ENCODE data around the gene KRTAP21-2.
"Not testable (repeated sequence)": the region's sequence is repeated elsewhere in the genome, so short reads cannot be mapped to it uniquely, and the experiment has no call there.

Gene KRTAP21-2

DNA sequence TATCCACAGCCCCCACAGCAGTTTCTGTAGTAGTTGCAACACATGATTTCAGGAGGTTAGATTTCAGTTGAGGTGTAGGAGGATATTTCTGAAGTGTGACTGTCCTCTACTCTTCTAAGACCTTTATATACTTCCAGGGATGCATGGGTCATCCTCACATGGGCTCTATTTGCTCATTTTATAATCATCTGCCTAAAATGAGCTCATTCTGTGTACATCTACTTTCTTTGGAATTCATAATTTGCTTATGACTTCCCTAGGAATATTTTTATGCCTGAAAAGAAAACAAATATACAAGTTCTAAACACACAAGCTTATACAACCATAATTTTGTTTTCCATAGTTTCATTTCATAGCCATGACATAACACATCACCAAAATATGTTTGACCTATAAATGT, at the start of gene KRTAP21-2:
TSS of gene KRTAP21-2 (minus strand) at position 101 of the 400 bp plus-strand sequence. CDS start at position 44, 57 bp downstream.
- no peak within 1 kb of the TSS for H2AFZ ChIP-seq (ENCODE audit: low read depth, low read length)
- no peaks in the 10 kb centered on the region for H3K36me3 ChIP-seq (ENCODE audit: insufficient read depth, low read length)
- no peaks in the 10 kb centered on the region for H3K4me1 ChIP-seq (ENCODE audit: insufficient read depth, low read length)
- no peaks in the 10 kb centered on the region for H3K9me3 ChIP-seq (ENCODE audit: low read length)
- H3K27me3 ChIP-seq (ENCODE audit: insufficient read depth, low read length): no peaks in the 10 kb centered on the region
- no peak within 1 kb of the TSS for H3K4me3 ChIP-seq (ENCODE audit: low read length)

DNA sequence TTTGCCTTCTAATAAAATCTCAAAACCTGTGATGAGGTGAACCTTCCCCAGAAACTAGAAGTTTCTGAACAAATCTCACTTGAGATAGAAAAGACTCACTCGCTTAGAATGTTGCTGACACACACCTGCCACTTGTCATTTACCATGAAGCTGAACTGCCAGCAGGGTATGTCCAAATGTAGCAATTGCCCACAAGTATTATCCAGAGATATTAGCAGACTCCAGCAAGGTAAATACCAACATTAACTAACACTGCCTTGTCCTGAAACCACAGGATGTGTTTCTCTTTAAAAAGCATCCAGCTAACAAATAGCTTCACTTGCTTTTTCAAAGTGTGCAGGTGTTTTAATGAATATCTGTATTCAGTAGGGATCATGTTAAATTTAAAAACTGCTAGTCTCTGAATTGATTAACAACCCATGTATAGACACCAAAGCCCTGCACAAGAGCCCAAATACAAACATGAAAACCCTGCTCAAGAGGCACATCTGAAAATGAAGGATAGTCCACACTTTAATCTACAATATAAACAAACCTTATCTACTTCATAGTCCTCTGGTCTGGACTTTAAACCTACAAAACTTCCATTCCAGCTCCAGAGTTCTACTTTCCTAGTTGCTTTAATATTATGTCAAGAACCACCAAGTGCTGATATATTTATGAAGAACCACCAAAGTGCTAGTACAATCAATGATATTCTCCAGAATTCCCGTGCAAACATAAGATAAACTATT, 46.7 kb upstream of the KRTAP21-2 start:
- H3K4me3 ChIP-seq (ENCODE audit: low read length): no peak overlapping the region
- no peaks in the 10 kb centered on the region for H3K4me1 ChIP-seq (ENCODE audit: insufficient read depth, low read length)
- H3K27me3 ChIP-seq (ENCODE audit: insufficient read depth, low read length): no peaks in the 10 kb centered on the region
- H2AFZ ChIP-seq (ENCODE audit: low read depth, low read length): no peak overlapping the region
- no peaks in the 10 kb centered on the region for H3K36me3 ChIP-seq (ENCODE audit: insufficient read depth, low read length)
- H3K9me3 ChIP-seq (ENCODE audit: low read length): no peaks in the 10 kb centered on the region

DNA sequence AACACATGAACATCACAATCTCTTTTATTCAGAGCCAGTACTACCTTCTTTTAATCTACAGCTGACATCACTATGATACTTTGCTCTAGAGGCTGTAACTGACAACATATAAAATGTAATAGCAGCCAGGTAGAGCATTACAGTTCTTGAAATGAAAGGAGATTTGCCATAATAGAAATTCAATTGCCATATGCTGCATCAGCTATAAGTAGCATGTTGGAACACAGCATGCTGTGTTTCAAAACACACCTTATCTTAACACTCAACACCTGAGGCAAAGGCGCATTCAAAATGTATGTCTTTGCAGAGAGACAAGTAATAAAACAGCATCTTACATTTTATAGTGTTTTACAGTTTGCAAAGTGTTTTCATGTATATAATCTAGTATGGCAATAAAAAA, 32.2 kb upstream of the KRTAP21-2 start:
- no peaks in the 10 kb centered on the region for H3K36me3 ChIP-seq (ENCODE audit: insufficient read depth, low read length)
- H3K4me3 ChIP-seq (ENCODE audit: low read length): no peak overlapping the region
- H3K27me3 ChIP-seq (ENCODE audit: insufficient read depth, low read length): peaks cover 5% of the 10 kb centered on the region
- H3K4me1 ChIP-seq (ENCODE audit: insufficient read depth, low read length): no peaks in the 10 kb centered on the region
- H2AFZ ChIP-seq (ENCODE audit: low read depth, low read length): no peak overlapping the region
- no peaks in the 10 kb centered on the region for H3K9me3 ChIP-seq (ENCODE audit: low read length)

DNA sequence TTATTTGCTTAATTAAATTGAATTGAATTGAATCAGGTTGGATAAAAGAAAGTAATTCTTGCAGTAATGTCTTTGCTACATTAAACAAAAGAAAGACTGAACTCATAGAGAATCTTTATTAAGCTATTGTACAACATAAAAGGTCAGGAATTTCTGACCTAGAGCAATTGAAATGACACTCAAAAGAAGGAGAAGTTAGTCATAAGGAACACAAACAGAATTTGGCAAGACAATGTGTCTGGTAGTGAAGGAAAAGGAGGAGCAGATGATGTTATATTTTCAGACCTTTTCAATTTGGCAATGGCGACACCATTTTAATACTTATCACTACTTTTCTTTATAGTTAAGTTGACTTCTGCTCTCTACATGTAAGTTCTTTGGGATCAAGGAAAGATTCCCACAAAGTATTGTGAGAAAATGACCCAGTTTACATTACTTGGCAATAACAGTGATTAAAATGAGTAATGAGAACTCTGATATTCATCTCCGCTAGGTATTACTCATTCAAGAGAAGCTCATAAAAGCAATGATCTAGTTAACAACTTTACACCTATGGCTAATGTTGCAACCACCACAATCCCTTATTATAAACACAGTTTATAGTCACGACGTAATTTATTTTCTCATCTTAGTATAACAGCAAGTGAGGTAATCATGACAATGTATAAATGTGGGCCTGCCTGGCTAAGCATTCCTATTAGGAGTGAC, 22.8 kb upstream of the KRTAP21-2 start:
- no peaks in the 10 kb centered on the region for H3K4me1 ChIP-seq (ENCODE audit: insufficient read depth, low read length)
- no peaks in the 10 kb centered on the region for H3K9me3 ChIP-seq (ENCODE audit: low read length)
- no peaks in the 10 kb centered on the region for H3K36me3 ChIP-seq (ENCODE audit: insufficient read depth, low read length)
- no peak overlapping the region for H2AFZ ChIP-seq (ENCODE audit: low read depth, low read length)
- H3K4me3 ChIP-seq (ENCODE audit: low read length): no peak overlapping the region
- no peaks in the 10 kb centered on the region for H3K27me3 ChIP-seq (ENCODE audit: insufficient read depth, low read length)

DNA sequence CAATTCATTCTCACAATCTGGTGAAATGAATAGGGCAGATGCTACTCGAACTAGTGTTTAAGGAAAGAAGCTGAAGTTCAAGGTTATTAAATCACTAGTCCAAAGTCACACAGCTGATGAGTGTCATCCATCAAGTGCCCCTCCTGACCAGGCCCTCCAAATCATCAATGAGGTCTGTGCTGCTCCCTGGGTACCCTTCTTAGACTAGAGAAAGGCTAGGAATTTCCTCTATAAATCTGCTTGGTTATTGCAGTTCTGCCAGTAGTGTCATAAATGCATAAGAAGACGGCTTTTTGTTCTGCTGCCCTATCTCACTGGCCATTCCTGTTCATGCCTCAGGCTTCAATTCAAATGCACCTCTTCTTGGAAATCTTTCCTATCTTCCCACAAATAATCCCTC, 13.7 kb upstream of the KRTAP21-2 start:
- no peaks in the 10 kb centered on the region for H3K27me3 ChIP-seq (ENCODE audit: insufficient read depth, low read length)
- no peaks in the 10 kb centered on the region for H3K4me1 ChIP-seq (ENCODE audit: insufficient read depth, low read length)
- H2AFZ ChIP-seq (ENCODE audit: low read depth, low read length): no peak overlapping the region
- no peak overlapping the region for H3K4me3 ChIP-seq (ENCODE audit: low read length)
- no peaks in the 10 kb centered on the region for H3K36me3 ChIP-seq (ENCODE audit: insufficient read depth, low read length)
- H3K9me3 ChIP-seq (ENCODE audit: low read length): no peaks in the 10 kb centered on the region

DNA sequence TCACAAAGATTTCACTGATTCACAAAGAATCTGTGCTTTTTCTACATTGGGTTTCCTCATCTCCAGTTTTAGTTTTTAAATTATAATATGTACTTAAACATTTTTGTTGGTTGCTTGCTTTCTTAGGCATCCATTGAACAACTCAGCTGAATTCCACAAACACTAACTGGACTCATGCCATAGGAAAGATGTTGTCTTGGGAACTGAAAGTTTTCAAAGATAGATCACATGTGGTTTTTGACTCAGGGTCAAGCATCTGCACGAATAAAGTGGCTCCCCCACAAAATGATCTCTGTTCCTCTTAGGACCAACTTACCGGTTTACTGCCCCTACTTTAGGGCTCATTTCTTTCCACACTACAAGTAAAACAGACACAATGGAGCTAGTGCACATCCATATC, 11.2 kb upstream of the KRTAP21-2 start:
- Histone ChIP-seq H3K27me3 (ENCODE audit: insufficient read depth, low read length) (no peaks in the 10 kb centered on the region), H3K4me1 (ENCODE audit: insufficient read depth, low read length) (no peaks in the 10 kb centered on the region), H3K36me3 (ENCODE audit: insufficient read depth, low read length) (no peaks in the 10 kb centered on the region), H3K4me3 (ENCODE audit: low read length) (no peak overlapping the region), H3K9me3 (ENCODE audit: low read length) (no peaks in the 10 kb centered on the region), H2AFZ (ENCODE audit: low read depth, low read length) (no peak overlapping the region)

DNA sequence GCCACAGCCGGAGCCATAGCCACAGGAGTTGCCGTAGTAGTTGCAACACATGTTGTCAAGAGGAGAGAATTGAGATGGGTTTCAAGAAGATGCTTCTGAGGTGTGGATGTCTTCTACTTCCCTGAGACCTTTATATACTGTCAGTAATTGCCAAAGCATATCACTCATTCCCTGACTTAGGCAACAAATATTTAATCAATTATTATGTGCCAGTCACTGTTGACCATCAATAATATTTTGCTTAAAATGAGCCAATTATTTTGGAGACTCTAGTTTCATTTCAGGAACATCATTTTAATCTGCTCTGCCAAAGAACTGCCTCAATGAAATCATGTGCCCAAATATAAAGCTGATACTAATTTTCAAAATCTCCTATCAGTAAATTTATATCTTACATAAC, 8.3 kb upstream of the KRTAP21-2 start, which contains the start of gene KRTAP21-1:
TSS of gene KRTAP21-1 (minus strand) at position 101 of the 400 bp plus-strand sequence. CDS start at position 51, 50 bp downstream.
- H3K4me3 ChIP-seq (ENCODE audit: low read length); H3K27me3 ChIP-seq (ENCODE audit: insufficient read depth, low read length); H3K9me3 ChIP-seq (ENCODE audit: low read length); H3K36me3 ChIP-seq (ENCODE audit: insufficient read depth, low read length); H3K4me1 ChIP-seq (ENCODE audit: insufficient read depth, low read length); H2AFZ ChIP-seq (ENCODE audit: low read depth, low read length): not testable (repeated sequence)

DNA sequence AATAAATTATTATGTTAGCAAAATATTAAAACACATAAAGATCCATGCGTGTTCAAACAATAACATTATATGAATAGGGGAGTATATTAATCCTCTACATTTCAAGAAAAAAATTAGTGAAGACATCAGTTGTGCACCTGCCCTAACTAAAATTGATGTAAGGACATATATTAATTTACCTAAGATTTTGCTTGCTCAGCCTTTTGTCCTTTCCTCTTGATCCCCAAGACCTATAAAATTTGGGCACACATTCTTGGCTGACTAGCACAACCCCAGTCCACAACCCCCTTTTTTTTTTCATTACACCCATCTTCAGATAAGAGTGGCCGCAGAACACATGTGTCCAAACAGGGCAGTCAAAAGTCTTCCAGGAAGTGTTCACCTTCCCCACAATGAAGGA, 6.6 kb downstream of the KRTAP21-2 start:
- Histone ChIP-seq H3K36me3 (ENCODE audit: insufficient read depth, low read length) (no peaks in the 10 kb centered on the region), H3K27me3 (ENCODE audit: insufficient read depth, low read length) (no peaks in the 10 kb centered on the region), H3K4me3 (ENCODE audit: low read length) (no peak overlapping the region), H3K4me1 (ENCODE audit: insufficient read depth, low read length) (no peaks in the 10 kb centered on the region), H3K9me3 (ENCODE audit: low read length) (no peaks in the 10 kb centered on the region), H2AFZ (ENCODE audit: low read depth, low read length) (no peak overlapping the region)

DNA sequence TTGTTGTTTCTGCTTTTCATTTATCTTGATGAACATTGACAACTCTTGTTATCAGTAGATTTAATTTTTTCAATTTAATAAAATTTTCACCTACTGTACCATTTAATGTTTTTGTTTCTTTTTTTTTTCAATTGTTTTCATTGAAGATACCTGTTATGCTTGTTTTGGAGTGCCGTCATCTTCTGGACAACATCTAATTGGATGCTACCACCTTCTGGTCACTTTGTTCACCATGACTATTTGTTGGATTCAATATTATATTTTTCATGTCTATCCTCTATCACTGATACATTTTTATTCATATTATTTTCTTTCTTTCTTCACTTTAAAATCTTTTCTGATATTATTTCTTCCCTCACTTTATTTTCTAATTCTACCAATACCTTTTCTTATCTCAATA, 14.0 kb downstream of the KRTAP21-2 start:
- Histone ChIP-seq H3K4me3 (ENCODE audit: low read length) (no peak overlapping the region), H3K27me3 (ENCODE audit: insufficient read depth, low read length) (no peaks in the 10 kb centered on the region), H3K36me3 (ENCODE audit: insufficient read depth, low read length) (no peaks in the 10 kb centered on the region), H3K4me1 (ENCODE audit: insufficient read depth, low read length) (no peaks in the 10 kb centered on the region), H3K9me3 (ENCODE audit: low read length) (no peaks in the 10 kb centered on the region), H2AFZ (ENCODE audit: low read depth, low read length) (no peak overlapping the region)

DNA sequence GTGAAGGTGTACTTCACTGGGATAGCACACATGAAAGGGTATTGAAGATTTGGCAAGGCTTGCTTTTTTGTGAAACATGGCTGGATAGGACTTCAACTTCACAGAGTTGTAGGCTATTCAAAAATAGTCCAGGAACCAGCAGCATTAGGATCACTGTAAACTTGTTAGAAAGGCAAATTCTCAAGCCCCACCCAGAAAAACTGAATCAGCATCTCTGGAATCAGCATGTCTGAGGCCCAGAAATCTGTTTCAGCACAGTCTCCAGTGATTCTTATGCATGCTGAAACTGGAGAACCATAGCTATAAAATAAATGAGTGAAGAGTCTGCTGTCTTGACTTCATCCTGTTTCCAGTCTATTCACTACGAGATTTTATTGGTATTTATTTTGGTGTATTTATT, 20.3 kb downstream of the KRTAP21-2 start:
- no peaks in the 10 kb centered on the region for H3K27me3 ChIP-seq (ENCODE audit: insufficient read depth, low read length)
- H3K4me1 ChIP-seq (ENCODE audit: insufficient read depth, low read length): no peaks in the 10 kb centered on the region
- H3K9me3 ChIP-seq (ENCODE audit: low read length): no peaks in the 10 kb centered on the region
- no peak overlapping the region for H3K4me3 ChIP-seq (ENCODE audit: low read length)
- no peak overlapping the region for H2AFZ ChIP-seq (ENCODE audit: low read depth, low read length)
- no peaks in the 10 kb centered on the region for H3K36me3 ChIP-seq (ENCODE audit: insufficient read depth, low read length)

DNA sequence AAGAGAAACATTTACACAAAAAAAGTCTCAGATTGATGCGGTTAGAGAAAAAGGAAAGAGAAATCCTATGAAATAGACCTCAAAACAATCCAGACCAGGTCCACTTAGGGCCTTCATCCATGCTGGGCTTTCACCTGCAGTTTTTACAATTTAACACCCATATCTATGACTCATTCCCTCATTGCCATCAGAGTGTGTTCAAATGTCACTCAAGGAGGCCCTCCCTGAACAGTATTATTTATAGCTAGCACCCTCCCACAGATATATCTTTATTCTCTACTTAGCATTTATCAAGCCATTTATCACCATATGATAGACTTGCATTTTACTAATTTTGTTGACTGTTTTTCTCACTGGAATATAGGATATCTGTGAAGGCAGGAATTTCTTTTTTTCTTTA, 27.7 kb downstream of the KRTAP21-2 start:
- no peak overlapping the region for H3K4me3 ChIP-seq (ENCODE audit: low read length)
- no peaks in the 10 kb centered on the region for H3K27me3 ChIP-seq (ENCODE audit: insufficient read depth, low read length)
- H3K9me3 ChIP-seq (ENCODE audit: low read length): no peaks in the 10 kb centered on the region
- H3K36me3 ChIP-seq (ENCODE audit: insufficient read depth, low read length): no peaks in the 10 kb centered on the region
- H2AFZ ChIP-seq (ENCODE audit: low read depth, low read length): no peak overlapping the region
- no peaks in the 10 kb centered on the region for H3K4me1 ChIP-seq (ENCODE audit: insufficient read depth, low read length)

DNA sequence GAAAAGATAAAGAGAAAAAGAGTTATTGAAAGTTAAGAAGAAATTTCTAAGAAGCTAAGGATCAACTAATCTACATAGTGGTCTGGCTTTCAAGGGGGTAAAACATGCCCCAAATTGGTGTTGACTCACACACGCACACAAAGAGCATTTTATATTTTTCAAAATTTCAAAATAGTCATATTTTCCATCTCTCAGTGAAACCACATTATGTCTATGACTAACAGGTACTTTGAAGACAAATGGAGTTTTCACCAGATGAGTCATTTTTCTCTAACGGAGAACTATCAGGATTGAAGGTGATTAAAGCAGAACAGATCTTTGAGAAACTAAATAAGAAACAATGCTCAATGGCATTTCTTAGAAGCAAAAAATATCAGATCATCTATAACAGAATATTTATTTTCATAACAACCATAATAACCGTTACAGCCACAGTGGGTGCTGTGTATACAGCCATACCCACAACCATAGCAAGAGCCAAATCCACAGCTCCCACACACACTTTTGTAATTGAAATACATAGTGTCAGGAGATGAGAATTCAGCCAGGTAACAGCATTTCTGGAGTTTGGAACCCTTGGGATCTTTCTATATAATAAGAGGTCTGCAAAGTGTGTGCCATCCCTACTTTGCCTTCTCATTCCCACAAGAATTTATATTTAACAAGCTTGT, 28.7 kb downstream of the KRTAP21-2 start, which contains the start of gene KRTAP21-3:
TSS of gene KRTAP21-3 (minus strand) at position 539 of the 671 bp plus-strand sequence. CDS start at position 521, 18 bp downstream.
- H3K27me3 ChIP-seq (ENCODE audit: insufficient read depth, low read length): no peaks in the 10 kb centered on the region
- H3K9me3 ChIP-seq (ENCODE audit: low read length): no peaks in the 10 kb centered on the region
- H2AFZ ChIP-seq (ENCODE audit: low read depth, low read length): no peak within 1 kb of the TSS
- H3K4me3 ChIP-seq (ENCODE audit: low read length): no peak within 1 kb of the TSS
- no peaks in the 10 kb centered on the region for H3K36me3 ChIP-seq (ENCODE audit: insufficient read depth, low read length)
- no peaks in the 10 kb centered on the region for H3K4me1 ChIP-seq (ENCODE audit: insufficient read depth, low read length)

DNA sequence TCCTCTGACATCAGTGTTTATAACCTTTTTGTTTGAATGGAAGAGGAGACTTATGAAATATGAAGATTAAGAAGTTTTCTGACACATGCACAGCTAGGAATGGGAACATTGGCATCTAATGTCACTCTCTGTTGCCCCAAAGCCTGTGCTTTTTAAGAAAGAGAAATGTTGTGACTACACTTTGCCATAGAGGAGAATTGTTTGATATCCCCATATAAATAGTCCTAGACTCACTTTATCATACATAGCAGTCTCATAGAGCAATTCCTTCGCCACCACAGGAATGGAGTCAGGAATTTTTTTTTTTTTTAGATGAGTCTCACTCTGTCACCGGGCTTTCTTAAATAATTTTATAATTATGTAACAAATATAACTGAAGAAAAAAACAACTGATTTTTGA, 30.0 kb downstream of the KRTAP21-2 start:
- H3K4me3 ChIP-seq (ENCODE audit: low read length): no peak overlapping the region
- no peaks in the 10 kb centered on the region for H3K9me3 ChIP-seq (ENCODE audit: low read length)
- H3K36me3 ChIP-seq (ENCODE audit: insufficient read depth, low read length): no peaks in the 10 kb centered on the region
- no peaks in the 10 kb centered on the region for H3K4me1 ChIP-seq (ENCODE audit: insufficient read depth, low read length)
- H3K27me3 ChIP-seq (ENCODE audit: insufficient read depth, low read length): no peaks in the 10 kb centered on the region
- H2AFZ ChIP-seq (ENCODE audit: low read depth, low read length): no peak overlapping the region
